HepG2 (cell line): Measurements from ENCODE around the gene SLC17A9. TPM values are rescaled to one million over a fixed set of nuclear protein-coding genes. Genes with fewer than 3 reads are reported as not detected.

Experiments
- DRAP1 ChIP-seq: IDR thresholded peaks from 2 replicates; pipeline ENCODE4 v1.6.1; 2016; ENCODE audit warnings: missing genetic modification reagents, missing compliant biosample characterization
- E2F2 ChIP-seq: sonication (generic); formaldehyde crosslinking; IDR thresholded peaks from 2 replicates; pipeline ENCODE4 v1.4.0; 2020; ENCODE audit warnings: missing genetic modification reagents, borderline replicate concordance
- FOSL2 ChIP-seq: sonication (generic); formaldehyde crosslinking; IDR thresholded peaks from 2 replicates; pipeline ENCODE4 v1.4.0; 2020; ENCODE audit warnings: missing genetic modification reagents
- HOXA5 ChIP-seq: sonication (generic); formaldehyde crosslinking; IDR thresholded peaks from 2 replicates; pipeline ENCODE4 v1.4.0; 2020; ENCODE audit warnings: missing genetic modification reagents
- HOXA9 ChIP-seq: sonication (generic); formaldehyde crosslinking; IDR thresholded peaks from 2 replicates; pipeline ENCODE4 v1.8.1; 2022; ENCODE audit warnings: missing genetic modification reagents, mild to moderate bottlenecking, moderate library complexity, borderline replicate concordance
- KAT8 ChIP-seq: IDR thresholded peaks from 2 replicates; pipeline ENCODE4 v1.6.1; 2016; ENCODE audit warnings: missing genetic modification reagents, missing compliant biosample characterization
- KDM4B ChIP-seq: sonication (generic); formaldehyde crosslinking; IDR thresholded peaks from 2 replicates; pipeline ENCODE4 v1.4.0; 2020; ENCODE audit warnings: missing genetic modification reagents
- KMT2B ChIP-seq: IDR thresholded peaks from 2 replicates; pipeline ENCODE4 v1.6.1; 2016; ENCODE audit warnings: missing genetic modification reagents, missing compliant biosample characterization
- NFIC ChIP-seq: IDR thresholded peaks from 2 replicates; pipeline ENCODE4 v1.6.1; 2012; ENCODE audit warnings: mild to moderate bottlenecking, low read length, inconsistent platforms
- POLR2A ChIP-seq, 2 experiments: IDR thresholded peaks; 2 replicates each; pipeline ENCODE4 v1.6.1; 2011; ENCODE audit warnings: low read depth in 2 of 2, low read length in 2 of 2, mild to moderate bottlenecking in 1 of 2, moderate library complexity in 1 of 2; ENCODE audit not compliant: insufficient read depth in 1 of 2
- RBM39 ChIP-seq: fragments of 200-400 bp; formaldehyde crosslinking; IDR thresholded peaks from one replicate; pipeline ENCODE4 v1.6.1; 2018; ENCODE audit warnings: antibody characterized with exemption, mild to moderate bottlenecking, low read depth, low read length; ENCODE audit not compliant: poor library complexity, severe bottlenecking
- SOX5 ChIP-seq: IDR thresholded peaks from 2 replicates; pipeline ENCODE4 v1.6.1; 2016; ENCODE audit warnings: borderline replicate concordance
- TCF7L2 ChIP-seq: IDR thresholded peaks from 2 replicates; pipeline ENCODE4 v1.6.1; 2011; ENCODE audit warnings: mild to moderate bottlenecking, low read depth, low read length, moderate library complexity
- TFE3 ChIP-seq: IDR thresholded peaks from 2 replicates; pipeline ENCODE4 v1.6.1; 2016
- YY1 ChIP-seq: IDR thresholded peaks from 2 replicates; pipeline ENCODE4 v1.6.1; 2011; ENCODE audit warnings: low read length, low read depth, moderate library complexity, mild to moderate bottlenecking; ENCODE audit not compliant: insufficient read depth, insufficient replicate concordance
- ZBTB38 ChIP-seq: sonication (generic); formaldehyde crosslinking; IDR thresholded peaks from 2 replicates; pipeline ENCODE4 v1.5.1; 2020; ENCODE audit warnings: mild to moderate bottlenecking, missing genetic modification reagents
- ZC3H4 ChIP-seq: sonication (generic); formaldehyde crosslinking; IDR thresholded peaks from 2 replicates; pipeline ENCODE4 v1.4.0; 2020; ENCODE audit warnings: missing genetic modification reagents, borderline replicate concordance
- ZFYVE20 ChIP-seq: sonication (generic); formaldehyde crosslinking; IDR thresholded peaks from 2 replicates; pipeline ENCODE4 v1.8.0; 2023; ENCODE audit warnings: low read depth, mild to moderate bottlenecking, moderate library complexity, missing genetic modification reagents, borderline replicate concordance
- ZNF18 ChIP-seq: sonication (generic); formaldehyde crosslinking; IDR thresholded peaks from 2 replicates; pipeline ENCODE4 v1.8.0; 2022; ENCODE audit warnings: mild to moderate bottlenecking, missing genetic modification reagents; ENCODE audit not compliant: insufficient replicate concordance
- ZNF251 ChIP-seq: sonication (generic); formaldehyde crosslinking; IDR thresholded peaks from 2 replicates; pipeline ENCODE4 v1.9.0; 2021; ENCODE audit warnings: mild to moderate bottlenecking, missing genetic modification reagents
- ZNF567 ChIP-seq: sonication (generic); formaldehyde crosslinking; IDR thresholded peaks from 2 replicates; pipeline ENCODE4 v1.8.1; 2023; ENCODE audit warnings: mild to moderate bottlenecking, missing genetic modification reagents, borderline replicate concordance
- ZNF629 ChIP-seq: sonication (generic); formaldehyde crosslinking; conservative IDR thresholded peaks from 2 replicates; pipeline ENCODE4 v1.5.0; 2020; ENCODE audit warnings: missing genetic modification reagents
- ZNF672 ChIP-seq: sonication (generic); formaldehyde crosslinking; IDR thresholded peaks from 2 replicates; pipeline ENCODE4 v1.8.1; 2022; ENCODE audit warnings: missing genetic modification reagents
- ZNF749 ChIP-seq: sonication (generic); formaldehyde crosslinking; IDR thresholded peaks from 2 replicates; pipeline ENCODE4 v1.8.0; 2022; ENCODE audit warnings: mild to moderate bottlenecking, missing genetic modification reagents, moderate library complexity, borderline replicate concordance
- polyA plus RNA-seq, 8 experiments: library from polyadenylated mRNA; depleted of rRNA in 3 of 8; stranded (reverse) in 7 of 8; unstranded in 1 of 8; fragments of >200 nt; fragmentation: Illumina TruSeq in 4 of 8; extraction: Trizol in 4 of 8; gene quantifications; 2 replicates each; pipeline versions ENCODE4 v1.2.1 to v1.2.3, GENCODE V29; 2011 to 2016; ENCODE audit warnings: low read depth in 4 of 8, missing spikeins in 1 of 8, mixed read lengths in 1 of 8; ENCODE audit not compliant: insufficient read depth in 1 of 8
- total RNA-seq, 5 experiments: library from RNA; depleted of rRNA; stranded (reverse); fragments of >200 nt; fragmentation: Illumina TruSeq; extraction: Trizol; gene quantifications; 2 replicates each; pipeline ENCODE4 v1.2.3, GENCODE V29; 2016; ENCODE audit warnings: low read depth in 1 of 5

SLC17A9 gene
- total and polyA plus RNA-seq, 2 of the 13 experiments (the other 11 are each of a cell fraction or from before 2014, with no cell fraction given), result 110 to 191 TPM

GRCh38 chr20:62971950-62972844 lies 19.7 kb downstream of the SLC17A9 start (continued):
- TF ChIP-seq ZNF18 (CRISPR knock-in tag), result no peak
- TF ChIP-seq TFE3 (CRISPR knock-in tag), result no peak
- TF ChIP-seq ZNF567 (CRISPR knock-in tag), result peak; percentile 98
- TF ChIP-seq NFIC, result no peak
- TF ChIP-seq KMT2B, result no peak
- TF ChIP-seq POLR2A (IDR thresholded peaks at IDR 0.05; ENCODE audit: insufficient read depth in 1 of 2, low read depth in 2 of 2, low read length in 2 of 2), result peak in 1 of 2 experiments; percentile 31; a peak in 1 of 4 replicates
- TF ChIP-seq ZC3H4 (CRISPR knock-in tag), result peak; percentile 21; the same call in 1 of the 2 replicates
- TF ChIP-seq ZBTB38, result peak; percentile 92
- peak; percentile 66 for TF ChIP-seq YY1
- peak; percentile 79; the same call in 1 of the 2 replicates for TF ChIP-seq KAT8
- no peak for TF ChIP-seq E2F2 (CRISPR knock-in tag)
- 0 out of 2 replicates have a peak, but pooled peaks have one; percentile 59 for TF ChIP-seq ZFYVE20
- TF ChIP-seq KDM4B (CRISPR knock-in tag), result peak; percentile 76; the same call in 1 of the 2 replicates
- TF ChIP-seq TCF7L2, result no peak
- no peak for TF ChIP-seq HOXA9 (CRISPR knock-in tag)
- TF ChIP-seq SOX5 (CRISPR knock-in tag), result peak; percentile 47
- 0 out of 2 replicates have a peak, but pooled peaks have one; percentile 72 for TF ChIP-seq ZNF672 (CRISPR knock-in tag)
- TF ChIP-seq ZNF749, result no peak
- TF ChIP-seq RBM39, result peak; percentile 51
- TF ChIP-seq DRAP1 (CRISPR knock-in tag), result peak; percentile 45; the same call in 1 of the 2 replicates
- peak; percentile 52; the same call in 1 of the 2 replicates for TF ChIP-seq FOSL2 (CRISPR knock-in tag)
- TF ChIP-seq ZNF251 (CRISPR knock-in tag), result no peak
- 0 out of 2 replicates have a peak, but pooled peaks have one; percentile 12 for TF ChIP-seq ZNF629 (CRISPR knock-in tag)
- TF ChIP-seq HOXA5, result no peak
